HG03520 (cell line): Measurements from ENCODE around the gene SMTN.
"Not testable (repeated sequence)": the region's sequence is repeated elsewhere in the genome, so short reads cannot be mapped to it uniquely, and the experiment has no call there.

Experiments
- ATAC-seq: cut with Tn5 transposase; IDR thresholded peaks from one replicate; pipeline ENCODE4 v1.9.1; 2021; ENCODE audit warnings: mild to moderate bottlenecking, moderate library complexity; ENCODE audit not compliant: unreplicated experiment

The SMTN gene

DNA sequence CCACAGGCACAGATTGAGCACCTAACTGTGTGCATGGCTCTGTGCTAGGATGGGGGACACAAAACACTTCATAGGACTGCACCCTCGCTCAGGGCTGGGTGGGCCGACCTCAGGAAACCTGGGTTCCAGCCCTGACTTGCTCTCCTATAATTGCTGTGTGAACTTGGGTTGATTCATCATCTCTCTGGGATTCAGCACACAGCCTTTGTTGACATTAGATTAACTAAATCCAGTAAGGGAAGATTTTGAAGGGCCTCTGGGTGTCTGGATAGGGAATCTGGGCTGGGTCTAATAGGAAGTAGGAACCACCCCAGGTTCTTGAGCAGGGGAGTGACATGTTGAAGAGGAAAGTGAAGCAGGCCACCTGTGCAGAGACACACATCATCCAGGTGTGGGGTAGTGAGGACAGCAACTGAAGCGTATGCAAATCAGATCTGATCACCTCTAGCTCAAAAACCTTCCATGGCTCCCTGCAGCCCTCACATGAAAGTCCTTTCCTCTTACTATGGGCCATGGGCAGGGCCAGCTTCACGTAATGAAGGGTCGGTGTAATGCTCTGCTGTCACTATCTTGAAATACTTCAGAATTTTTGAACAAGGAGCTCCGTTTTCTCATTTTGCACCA is 11.3 kb upstream of the SMTN start:
- not testable (repeated sequence) for ATAC-seq

DNA sequence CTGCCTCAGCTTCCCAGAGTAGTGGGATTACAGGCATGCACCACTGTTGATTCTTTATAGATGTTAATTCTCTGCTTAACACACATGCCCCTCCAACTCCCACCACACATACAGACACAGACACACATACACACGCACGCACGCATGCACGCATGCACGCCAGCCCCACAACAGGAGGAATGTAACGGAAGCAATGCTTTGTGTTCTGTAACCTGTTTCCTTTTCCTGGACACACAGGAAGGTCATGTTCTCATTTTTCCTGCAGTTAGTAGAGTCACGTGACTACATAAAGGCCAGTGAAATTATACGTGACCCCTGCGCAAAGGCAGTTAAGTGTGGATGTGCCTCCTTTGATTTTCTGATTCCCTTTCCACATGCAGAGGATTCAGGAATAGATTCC is 8.0 kb upstream of the SMTN start:
- ATAC-seq: not testable (repeated sequence)

DNA sequence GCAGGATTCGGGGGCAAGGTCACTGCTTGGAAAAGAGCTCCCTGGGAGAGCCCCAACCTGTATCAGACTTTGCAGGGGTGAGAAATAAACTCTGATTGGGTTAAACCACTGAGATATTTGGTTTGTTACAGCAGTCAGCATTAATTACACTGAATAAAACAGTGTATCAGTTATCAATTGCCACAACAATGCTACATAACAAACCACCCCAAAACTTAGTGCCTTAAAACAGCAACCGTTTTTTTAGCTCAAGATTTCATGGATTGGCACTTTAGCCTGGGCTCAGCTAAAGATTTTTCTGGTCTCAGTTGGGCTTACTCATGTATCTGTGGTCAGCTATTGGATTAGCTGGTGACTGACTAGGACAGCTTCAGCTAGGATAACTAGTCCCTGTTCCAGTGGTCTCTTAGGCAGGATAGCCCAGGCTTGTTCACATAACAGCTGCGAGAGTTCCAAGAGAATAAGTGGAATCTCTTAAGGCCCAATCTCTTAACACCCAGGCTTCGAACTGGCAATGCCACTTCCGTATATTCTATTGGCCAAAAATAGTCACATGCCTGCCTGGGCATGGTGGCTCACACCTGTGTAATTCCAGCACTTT is 7.5 kb upstream of the SMTN start:
- not testable (repeated sequence) for ATAC-seq

DNA sequence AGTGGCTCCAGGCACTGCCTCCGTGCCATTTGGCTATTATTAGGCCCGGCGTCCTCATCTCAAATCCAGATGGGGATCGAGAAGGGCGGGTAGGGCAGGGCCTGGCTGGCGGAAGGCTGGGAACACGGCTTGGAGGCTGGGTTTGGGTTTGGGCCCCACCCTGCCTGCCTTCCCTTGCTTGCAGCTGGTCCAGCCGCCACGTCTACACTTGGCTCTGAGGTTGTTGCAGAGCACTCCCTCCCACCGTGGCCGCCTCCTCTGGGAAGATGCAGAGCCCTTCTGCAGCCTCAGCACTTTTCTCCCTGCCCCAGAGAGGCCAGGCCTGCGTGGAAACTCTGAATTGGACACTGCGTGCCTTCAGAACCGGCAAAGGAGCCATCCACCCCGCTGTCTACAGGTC is 5.2 kb upstream of the SMTN start:
- ATAC-seq: no peak

DNA sequence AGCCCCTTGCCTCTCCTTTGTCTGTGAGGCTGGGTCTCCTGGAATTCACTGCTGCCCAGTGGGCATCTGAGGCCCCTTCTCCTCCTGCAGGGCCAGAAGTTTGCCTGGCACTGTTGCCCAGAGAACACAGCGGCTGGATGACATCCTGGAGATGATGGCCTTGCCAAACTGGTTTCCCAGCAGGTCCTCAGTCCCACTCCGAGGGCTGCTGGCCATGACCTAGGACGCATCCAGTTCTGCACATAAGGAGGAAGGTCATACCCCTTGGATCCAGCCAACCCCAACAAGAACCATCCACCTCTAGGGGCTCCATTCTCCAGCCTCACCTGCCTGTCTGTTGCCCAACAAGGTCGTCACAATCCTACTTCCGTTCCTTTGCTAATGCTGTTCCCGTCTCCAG is 3.4 kb upstream of the SMTN start:
- ATAC-seq: no peak

DNA sequence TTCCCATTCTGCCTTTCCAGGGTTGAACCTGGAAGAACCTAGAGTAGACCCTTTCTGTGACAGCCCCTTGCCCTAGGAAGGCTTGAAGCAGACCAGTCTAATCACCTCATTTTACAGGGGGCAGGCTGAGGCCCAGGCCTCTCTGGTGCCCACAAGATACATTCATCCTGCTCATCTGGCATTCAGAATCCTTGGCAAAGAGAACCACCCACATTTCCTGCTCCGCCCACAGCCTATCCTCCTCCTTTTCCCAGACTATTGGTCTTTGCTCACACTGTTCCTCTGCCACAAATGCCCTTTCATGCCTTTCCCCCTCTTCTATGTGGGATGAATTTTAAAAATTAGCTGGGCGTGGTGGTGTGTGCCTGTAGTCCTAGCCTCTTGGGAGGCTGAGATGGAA is 2.7 kb upstream of the SMTN start:
- ATAC-seq: not testable (repeated sequence)

DNA sequence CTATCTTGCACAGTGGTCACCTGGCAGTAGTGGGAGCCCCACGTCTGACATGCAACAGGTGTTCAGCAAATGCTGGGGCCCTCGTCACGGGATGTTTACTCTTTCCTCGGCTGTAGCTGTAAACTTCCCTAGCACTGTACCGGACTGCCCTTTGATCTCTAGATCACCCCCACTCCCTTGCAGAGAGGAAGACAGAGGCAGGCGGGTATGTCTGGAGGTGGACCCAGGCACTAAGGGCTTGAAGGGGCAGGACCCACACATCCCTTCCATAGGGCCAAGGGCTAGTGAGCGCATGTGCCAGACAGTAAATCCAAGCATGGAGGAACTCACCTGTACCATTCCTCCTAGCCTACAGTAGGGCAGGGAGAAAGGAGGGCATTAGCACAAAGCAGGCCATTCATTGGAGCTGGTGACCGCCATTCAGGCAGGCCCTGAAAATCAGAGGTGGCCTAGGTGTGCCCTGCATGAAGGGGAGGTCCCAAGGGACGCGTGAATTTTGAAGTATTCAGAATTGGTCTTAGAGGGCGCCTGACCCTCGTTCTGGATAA is 1.9 kb upstream of the SMTN start:
- no peak for ATAC-seq

DNA sequence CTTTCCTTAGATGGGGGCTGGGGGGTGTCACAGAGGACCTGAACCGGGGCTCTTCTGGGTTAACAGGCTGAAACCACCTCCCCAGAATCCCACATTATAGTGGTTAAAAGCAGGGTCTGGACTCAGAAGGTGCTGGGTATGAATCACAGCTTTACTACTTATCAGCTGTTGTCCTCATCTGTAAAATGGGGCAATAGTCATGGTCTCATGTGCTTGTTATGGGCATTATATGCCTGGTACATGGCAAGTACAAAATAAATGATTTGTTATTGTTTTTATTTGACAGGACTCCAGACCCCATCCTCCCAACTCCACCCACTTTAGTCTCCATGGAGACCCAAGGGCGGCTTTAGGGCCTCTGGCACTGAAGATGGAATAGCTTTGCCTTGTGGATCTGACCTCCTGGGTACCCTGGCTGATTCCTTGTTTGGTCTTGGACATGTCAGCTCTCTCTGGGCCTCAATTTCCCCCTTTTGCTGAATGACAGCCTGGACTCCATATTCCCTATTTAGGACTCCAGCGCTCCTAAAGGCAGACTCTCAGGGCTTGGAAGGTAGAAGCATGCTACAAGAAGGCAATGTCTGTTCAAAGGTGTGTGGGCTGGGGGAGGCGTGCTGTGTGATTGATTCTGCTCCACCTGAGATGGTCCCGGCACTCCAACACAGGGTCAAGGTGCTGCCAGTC is 812 bp upstream of the SMTN start:
- ATAC-seq: no peak

DNA sequence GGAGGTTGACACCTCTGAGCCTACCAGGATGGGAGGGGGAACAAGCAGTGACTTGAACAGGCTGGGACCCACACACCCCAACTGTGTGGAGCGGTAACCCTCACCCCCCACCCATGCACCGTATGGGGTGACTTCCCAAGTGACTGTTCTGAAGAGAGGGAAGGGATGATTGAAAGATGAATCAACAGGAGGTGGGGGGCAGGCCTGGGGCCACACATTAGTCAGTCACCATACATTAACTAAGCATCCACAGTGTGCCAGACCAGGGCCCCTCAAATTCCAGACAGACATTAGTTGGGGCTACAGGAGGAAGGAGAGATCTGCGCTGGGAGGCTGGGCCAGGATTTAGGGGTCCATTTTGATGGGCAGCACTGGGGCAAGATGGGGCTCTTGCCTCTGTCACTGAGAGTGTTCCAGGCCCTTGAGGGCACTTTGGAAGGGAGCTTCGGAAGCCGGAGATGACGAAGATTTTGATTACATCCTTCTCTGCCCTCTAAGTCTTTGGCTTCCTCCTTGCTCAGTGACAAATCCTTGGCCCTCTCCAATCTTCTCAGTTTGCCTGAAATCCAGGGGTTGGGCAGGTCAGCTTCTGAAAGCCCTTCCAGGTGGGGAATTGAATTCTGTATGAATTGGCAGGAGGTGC is 966 bp downstream of the SMTN start:
- no peak for ATAC-seq

DNA sequence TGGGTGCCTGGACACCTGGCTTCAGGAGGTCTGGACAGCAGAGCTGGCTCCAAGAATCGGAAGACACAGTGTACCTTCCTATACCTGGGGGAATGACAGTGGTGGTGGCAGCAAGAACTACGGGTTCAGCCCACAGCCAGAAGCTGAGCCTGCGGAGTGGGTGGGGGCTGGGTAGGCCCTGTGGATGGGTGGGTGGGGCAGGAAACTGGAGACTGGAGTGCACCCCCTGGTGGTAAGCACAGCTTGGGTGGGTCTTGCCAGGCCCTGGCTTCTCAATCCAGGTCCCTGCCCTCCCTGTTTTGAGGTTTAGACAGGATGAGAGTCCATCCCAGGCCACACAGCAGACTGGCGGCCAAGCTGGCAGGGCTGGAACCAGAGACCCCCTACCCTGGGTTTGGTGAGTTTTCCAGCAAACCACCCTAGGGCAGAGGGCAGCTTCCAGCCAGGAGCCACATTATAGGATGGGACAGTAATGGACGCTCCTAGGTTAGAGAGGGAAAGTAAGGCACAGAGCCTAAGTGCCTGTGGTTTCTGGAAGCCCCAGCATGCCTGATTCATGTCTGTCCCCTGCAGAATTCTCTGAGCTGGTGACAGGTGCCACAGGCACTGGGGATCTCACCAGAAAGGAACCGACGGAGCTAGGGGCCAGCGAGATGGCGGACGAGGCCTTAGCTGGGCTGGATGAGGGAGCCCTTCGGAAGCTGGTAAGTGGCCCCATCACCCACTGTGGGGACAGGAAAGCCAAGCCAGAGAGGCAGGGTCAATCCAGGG is 1.7 kb downstream of the SMTN start:
- ATAC-seq: no peak

DNA sequence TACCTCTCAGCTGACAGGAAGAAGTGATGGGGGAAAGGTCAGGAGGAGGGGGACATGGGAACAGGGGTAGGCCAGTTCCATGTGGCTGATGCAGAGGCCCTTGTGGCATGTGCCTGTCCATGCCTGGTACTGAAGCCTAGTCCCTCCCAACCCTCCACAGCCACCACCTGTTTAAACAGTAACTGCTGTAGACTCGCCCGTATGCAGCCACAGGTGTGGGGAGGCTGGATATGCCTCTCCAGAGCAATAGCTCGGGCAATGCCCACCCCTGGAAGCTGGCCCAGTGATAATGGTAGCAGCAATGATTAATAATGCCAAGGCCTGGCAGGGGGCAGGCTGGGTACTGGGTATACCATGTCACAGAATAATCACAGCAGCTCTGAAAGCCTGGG is 2.3 kb downstream of the SMTN start:
- ATAC-seq: no peak

DNA sequence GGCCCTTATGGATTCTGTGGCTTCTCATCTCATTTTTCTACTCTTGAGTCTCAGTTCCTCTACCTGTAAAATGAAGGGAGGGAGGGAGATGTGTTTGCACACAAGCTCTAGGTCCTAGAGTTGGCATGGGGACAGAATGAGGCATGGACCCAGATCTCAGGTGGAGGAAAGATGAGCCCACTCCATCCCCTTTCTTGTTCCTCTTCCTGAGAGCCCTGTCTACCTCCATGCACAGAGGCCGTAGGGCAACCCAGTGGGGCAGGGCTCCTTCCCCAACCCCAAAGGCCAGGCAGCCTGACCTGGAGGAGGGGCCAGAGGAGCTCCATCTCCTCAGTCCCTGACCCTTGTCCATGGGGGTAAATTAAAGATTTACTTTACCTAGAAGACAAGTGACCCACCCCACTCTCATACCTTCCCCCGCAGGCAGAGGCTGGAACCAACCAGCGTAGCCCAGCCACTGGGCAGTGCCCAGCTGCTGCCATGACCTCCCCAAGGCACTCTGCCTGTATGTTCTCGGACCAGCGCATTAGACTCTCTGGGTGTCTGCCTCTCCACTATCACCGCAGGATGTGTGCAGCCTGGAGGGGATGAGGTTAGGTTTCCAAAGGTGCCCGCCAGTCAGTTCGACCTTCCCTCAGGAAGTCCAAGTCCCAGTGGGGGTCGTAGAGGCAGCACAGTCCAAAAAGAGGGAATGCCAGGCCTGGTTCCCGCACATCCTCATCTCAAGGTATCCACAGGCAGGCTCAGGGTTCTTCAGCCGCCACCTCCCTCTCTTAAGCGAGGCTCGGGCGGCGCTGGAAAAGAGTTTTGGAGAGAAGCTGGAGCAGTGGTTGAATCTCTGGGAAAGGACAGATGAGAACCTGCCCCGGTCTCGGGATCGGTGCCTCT is 3.0 kb downstream of the SMTN start:
- ATAC-seq: no peak

DNA sequence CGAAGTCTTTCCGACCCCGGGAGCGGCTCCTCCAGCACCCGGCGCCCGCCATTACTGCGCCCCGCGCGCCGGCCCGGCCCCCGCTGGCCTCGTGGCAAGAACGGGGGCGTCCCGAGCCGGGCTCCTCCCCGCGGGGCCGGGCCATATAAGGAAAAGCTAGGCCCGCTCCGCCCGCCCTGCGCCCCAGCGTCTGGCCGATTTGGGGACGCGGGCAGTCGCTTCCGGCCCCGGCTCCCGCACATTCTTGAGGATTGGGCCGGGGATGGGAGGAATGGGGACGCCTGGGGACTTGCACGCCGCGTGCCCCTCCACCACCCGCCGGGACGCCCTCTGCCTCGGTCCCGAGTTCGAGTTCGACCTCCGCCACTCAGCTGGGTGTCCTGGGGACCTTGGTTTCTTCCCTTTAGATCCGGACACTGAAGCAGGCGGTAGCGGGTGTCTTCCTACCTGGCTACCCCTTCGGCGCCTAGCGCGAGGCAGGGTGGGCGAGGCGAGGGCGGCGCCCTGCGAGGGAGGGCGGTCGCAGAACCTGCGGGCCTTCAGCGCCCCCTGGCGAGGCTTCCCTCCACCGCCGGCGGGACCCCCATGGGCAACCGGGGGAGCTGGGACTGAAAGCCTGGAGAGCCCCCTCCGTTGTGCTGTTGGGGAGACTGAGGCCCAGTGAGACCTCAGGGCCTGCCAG is 3.8 kb downstream of the SMTN start:
- peak; percentile 58 for ATAC-seq

DNA sequence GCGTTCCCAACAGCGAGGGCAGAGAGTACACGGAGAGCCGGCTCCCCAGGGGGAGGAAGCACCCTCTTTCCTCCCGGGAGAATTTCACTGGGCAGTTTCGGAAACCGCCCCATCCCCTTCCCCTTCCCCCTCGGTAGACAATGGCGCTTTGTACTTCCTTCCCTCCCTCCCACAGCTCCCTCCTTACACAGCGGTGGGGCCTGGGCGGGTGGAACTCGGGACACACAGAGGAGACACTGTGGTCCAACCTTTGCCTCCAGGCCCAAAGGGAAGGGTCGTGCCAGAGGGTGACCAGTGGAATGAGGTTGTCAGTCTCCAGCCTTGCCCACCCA is 4.3 kb downstream of the SMTN start:
- no peak for ATAC-seq

DNA sequence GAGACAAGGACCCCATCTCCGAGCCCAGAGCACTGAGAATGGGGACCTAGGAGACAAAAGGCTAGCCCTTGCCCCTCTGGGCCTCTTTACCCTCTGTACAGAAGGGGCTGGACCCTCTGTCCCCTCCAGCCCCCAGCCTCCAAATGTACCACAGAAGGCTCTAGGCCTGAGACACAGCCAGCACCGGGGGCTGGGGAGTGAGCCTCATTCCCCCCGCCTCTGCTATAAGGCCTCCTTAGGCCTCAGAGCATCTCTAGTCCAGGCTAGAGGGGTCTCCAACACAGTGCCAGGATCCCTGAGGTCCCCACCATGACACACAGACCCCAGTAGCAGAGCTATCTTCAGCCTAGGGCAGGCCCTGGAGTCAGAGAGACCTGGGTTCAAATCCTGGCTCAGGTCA is 4.8 kb downstream of the SMTN start:
- no peak for ATAC-seq

DNA sequence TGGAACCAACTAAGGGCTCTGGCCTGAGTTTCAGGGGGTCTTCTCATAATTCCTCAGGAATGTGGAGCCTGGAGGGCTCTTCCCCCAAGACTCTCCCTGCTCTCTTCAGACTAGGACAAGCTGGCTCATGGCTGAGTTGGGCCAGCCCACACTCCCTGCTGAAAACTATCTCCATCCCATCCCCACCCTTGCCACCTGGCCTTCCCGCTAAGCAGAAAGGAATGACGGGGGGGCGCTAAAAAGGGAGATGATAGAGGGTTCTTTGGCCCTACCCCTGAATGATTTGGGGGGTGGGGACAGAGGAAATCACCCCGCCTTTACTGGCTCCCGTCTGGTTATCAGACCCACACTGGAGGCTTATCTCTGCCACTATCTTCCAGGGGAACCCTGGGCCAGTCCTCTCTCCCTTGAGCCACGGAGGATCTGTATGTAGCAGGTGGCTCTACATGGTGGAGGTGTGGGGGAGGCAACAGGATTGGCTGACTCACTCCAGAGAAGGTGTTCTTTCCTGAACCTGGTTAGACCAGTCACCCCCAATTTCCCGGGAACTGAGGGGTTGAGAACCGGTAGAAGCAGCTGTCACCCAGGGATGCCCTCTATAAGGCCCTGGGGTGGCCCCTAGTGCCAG is 5.7 kb downstream of the SMTN start:
- ATAC-seq: no peak

DNA sequence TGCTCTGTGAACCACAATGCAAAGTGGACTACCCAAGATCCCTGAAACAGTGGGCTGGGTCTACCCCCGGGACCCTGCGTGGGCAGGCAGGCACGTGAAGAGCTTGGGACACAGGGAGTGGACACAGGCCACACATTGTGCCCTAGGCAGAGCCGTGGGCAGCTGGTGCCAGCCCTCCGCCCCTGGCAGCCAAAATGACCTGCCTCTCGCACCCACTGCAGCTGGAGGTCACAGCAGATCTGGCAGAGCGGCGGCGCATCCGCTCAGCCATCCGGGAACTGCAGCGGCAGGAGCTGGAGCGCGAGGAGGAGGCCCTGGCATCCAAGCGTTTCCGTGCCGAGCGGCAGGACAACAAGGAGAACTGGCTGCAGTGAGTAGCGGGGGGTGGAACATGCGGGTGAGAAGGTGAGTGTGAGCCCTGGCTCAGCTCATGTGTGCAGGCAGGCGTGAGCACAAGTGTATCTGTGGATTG is 6.7 kb downstream of the SMTN start:
- no peak for ATAC-seq

DNA sequence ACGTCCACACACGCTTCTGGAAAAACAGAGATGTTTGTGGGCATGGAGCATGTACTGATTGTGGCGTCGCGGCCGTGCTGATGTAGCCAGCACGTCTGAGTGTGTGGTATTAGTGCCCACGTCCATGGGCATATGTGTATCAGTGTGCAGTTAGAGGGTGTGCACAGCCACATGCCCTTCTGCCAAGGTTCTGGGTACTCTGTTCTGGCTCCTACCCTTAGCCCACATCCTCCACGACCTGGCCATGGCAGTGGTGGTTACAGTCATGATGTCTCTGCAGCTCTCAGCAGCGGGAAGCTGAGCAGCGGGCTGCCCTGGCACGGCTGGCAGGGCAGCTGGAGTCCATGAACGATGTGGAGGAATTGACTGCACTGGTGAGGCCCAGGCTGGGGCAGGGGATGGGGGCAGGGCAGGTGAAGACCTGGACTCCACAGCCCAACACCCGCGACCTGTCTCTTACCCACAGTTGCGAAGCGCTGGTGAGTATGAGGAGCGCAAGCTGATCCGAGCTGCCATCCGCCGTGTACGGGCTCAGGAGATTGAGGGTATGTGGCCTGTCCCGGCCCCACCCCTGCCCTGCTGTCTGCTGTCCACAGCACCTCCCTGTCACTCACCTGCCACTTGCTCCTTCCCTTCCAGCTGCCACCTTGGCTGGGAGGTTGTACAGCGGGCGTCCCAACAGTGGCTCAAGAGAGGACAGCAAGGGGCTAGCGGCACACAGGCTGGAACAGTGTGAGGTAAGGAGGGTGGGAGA is 7.3 kb downstream of the SMTN start:
- ATAC-seq: no peak
